Measurements from ENCODE around the gene FBXL17.

The FBXL17 gene

GRCh38 chr5:108380531-108381349 is 1.2 kb downstream of the FBXL17 start (continued):
- TF ChIP-seq ZNF311 (tag by site-specific recombination; IDR thresholded peaks at IDR 0.05; ENCODE audit: borderline replicate concordance): no peak
- TF ChIP-seq SALL2 (tag by site-specific recombination; IDR thresholded peaks at IDR 0.05; ENCODE audit: borderline replicate concordance): no peak
- no peak for TF ChIP-seq ZNF621 (tag by site-specific recombination; IDR thresholded peaks at IDR 0.05)
- TF ChIP-seq ZBTB21 (tag by site-specific recombination; IDR thresholded peaks at IDR 0.05): no peak
- TF ChIP-seq ZNF555 (tag by site-specific recombination; conservative IDR thresholded peaks at IDR 0.05): no peak
- peak; percentile 75 for TF ChIP-seq SP2 (tag by site-specific recombination; IDR thresholded peaks at IDR 0.05)
- peak; percentile 77 for TF ChIP-seq ZBTB20 (tag by site-specific recombination; IDR thresholded peaks at IDR 0.05)
- TF ChIP-seq YY2 (tag by site-specific recombination; IDR thresholded peaks at IDR 0.05): no peak
- TF ChIP-seq ZNF560 (tag by site-specific recombination; IDR thresholded peaks at IDR 0.05; ENCODE audit: borderline replicate concordance): no peak
- TF ChIP-seq PBX3 (CRISPR knock-in tag; IDR thresholded peaks at IDR 0.05): 0 out of 2 replicates have a peak, but pooled peaks have one; percentile 30
- TF ChIP-seq EGR2 (tag by site-specific recombination; IDR thresholded peaks at IDR 0.05; ENCODE audit: low read depth): peak; percentile 70; the same call in 1 of the 2 replicates
- no peak for TF ChIP-seq ZNF148 (tag by site-specific recombination; IDR thresholded peaks at IDR 0.05; ENCODE audit: borderline replicate concordance)
- peak; percentile 59 for TF ChIP-seq KLF1 (tag by site-specific recombination; IDR thresholded peaks at IDR 0.05)
- no peak for TF ChIP-seq ZNF404 (tag by site-specific recombination; IDR thresholded peaks at IDR 0.05)
- TF ChIP-seq YY1 (tag by site-specific recombination; IDR thresholded peaks at IDR 0.05): no peak
- peak; percentile 49; the same call in 1 of the 2 replicates for TF ChIP-seq KLF16 (tag by site-specific recombination; IDR thresholded peaks at IDR 0.05)

GRCh38 chr5:108379722-108380530 is 2.0 kb downstream of the FBXL17 start:
- no peaks in the 10 kb centered on the region for H3K36me3 ChIP-seq (ENCODE audit: control insufficient read depth in 2 of 2, insufficient read depth in 1 of 2, low read length in 2 of 2)
- TF ChIP-seq ZNF473 (tag by site-specific recombination; IDR thresholded peaks at IDR 0.05) (no peak), ZNF169 (tag by site-specific recombination; IDR thresholded peaks at IDR 0.05) (no peak), ZNF561 (tag by site-specific recombination; IDR thresholded peaks at IDR 0.05; ENCODE audit: borderline replicate concordance) (no peak), INSM2 (tag by site-specific recombination; IDR thresholded peaks at IDR 0.05) (no peak), OSR2 (tag by site-specific recombination; IDR thresholded peaks at IDR 0.05) (no peak), ZNF311 (tag by site-specific recombination; IDR thresholded peaks at IDR 0.05; ENCODE audit: borderline replicate concordance) (no peak), ZNF335 (tag by site-specific recombination; conservative IDR thresholded peaks at IDR 0.05) (peak; percentile 82), RBAK (tag by site-specific recombination; IDR thresholded peaks at IDR 0.05) (no peak), ZBTB20 (tag by site-specific recombination; IDR thresholded peaks at IDR 0.05) (peak; percentile 67; the same call in 1 of the 2 replicates), ZNF350 (tag by site-specific recombination; IDR thresholded peaks at IDR 0.05) (no peak)
- no peaks in the 10 kb centered on the region for H3K9me3 ChIP-seq (ENCODE audit: control insufficient read depth, insufficient read depth, low read depth, low read length)
- ChIA-PET POLR2A (interaction anchor here (0.7 to 1.0 kb wide), 2 partner anchors 8 to 11 kb away, joined by 3 read pairs; no protein-coding TSS in a partner anchor), CTCF (interaction anchor here (0.5 to 1.0 kb wide), 2 partner anchors 119 to 1159 kb away, joined by 3 to 4 read pairs; no protein-coding TSS in a partner anchor)
- peak overlapping the region; percentile 95; the same call in 1 of the 2 replicates for H3K27ac ChIP-seq (ENCODE audit: extremely low read depth, low read depth, low read length)
- peaks cover 5% of the 10 kb centered on the region; the same call in 1 of the 2 replicates for H3K4me1 ChIP-seq (ENCODE audit: control insufficient read depth, insufficient read depth, low read length)
- H3K4me3 ChIP-seq (ENCODE audit: low read depth, low read length): peak overlapping the region; percentile 64
